ENCODE measurements around the gene ZNF273. TPM values are rescaled to one million over a fixed set of nuclear protein-coding genes. Genes with fewer than 3 reads are reported as not detected.

The ZNF273 gene
- polyA plus RNA-seq (2013, experiment 1 of 2): 13.8 TPM
- polyA plus RNA-seq (2013, experiment 2 of 2): 14.3 TPM

- H3K4me1 ChIP-seq (ENCODE audit: control insufficient read depth in 2 of 2, insufficient read depth in 1 of 2, low read depth in 1 of 2, low read length in 2 of 2): peaks cover 0 to 3% of the 10 kb centered on the region in 2 donors
- no peak within 1 kb of the TSS for H2AK5ac ChIP-seq (ENCODE audit: low read depth, low read length)
- peaks cover 0 to 27% of the 10 kb centered on the region in 2 donors for H3K9me3 ChIP-seq (replicated peaks in 1 of 2; ENCODE audit: control insufficient read depth in 2 of 2, insufficient read depth in 1 of 2, low read depth in 1 of 2, low read length in 2 of 2)
- no peak within 1 kb of the TSS for H3K14ac ChIP-seq (ENCODE audit: low read length)
- no peak within 1 kb of the TSS for H2BK12ac ChIP-seq (ENCODE audit: low read length)
- WGBS, 2 donors (ENCODE audit: extremely low coverage in 2 of 2, insufficient read length in 2 of 2, insufficient replicate concordance in 1 of 2): no CpG with 5 or more reads among the region's 34 CpGs
- H3K23ac ChIP-seq (ENCODE audit: low read depth, low read length, poor library complexity): no peak within 1 kb of the TSS
- peak within 1 kb of the TSS; percentile 86 to 88 for H3K4me3 ChIP-seq (ENCODE audit: low read length in 2 of 2)
- H3K4me2 ChIP-seq (ENCODE audit: insufficient read depth, low read length, poor library complexity, severe bottlenecking): peak within 1 kb of the TSS; percentile 49
- H3K79me1 ChIP-seq (ENCODE audit: low read depth, low read length): no peaks in the 10 kb centered on the region
- peak within 1 kb of the TSS; percentile 72 for H3K18ac ChIP-seq (ENCODE audit: low read length)
- peak within 1 kb of the TSS; percentile 75 for H3K9ac ChIP-seq (ENCODE audit: low read depth, low read length, poor library complexity)
- peaks cover 0 to 30% of the 10 kb centered on the region in 2 donors for H3K36me3 ChIP-seq (replicated peaks in 1 of 2; ENCODE audit: control insufficient read depth in 2 of 2, insufficient read depth in 2 of 2, low read length in 2 of 2)
- no peak within 1 kb of the TSS for H2BK15ac ChIP-seq (ENCODE audit: low read length)
- H2AFZ ChIP-seq (ENCODE audit: low read length): peak within 1 kb of the TSS; percentile 93
- no peak within 1 kb of the TSS for H2BK5ac ChIP-seq (ENCODE audit: low read length)
- H3K4ac ChIP-seq (ENCODE audit: low read length): no peak within 1 kb of the TSS
- no peak within 1 kb of the TSS for H2BK120ac ChIP-seq (ENCODE audit: low read depth, low read length)
- no peak within 1 kb of the TSS for H4K91ac ChIP-seq (ENCODE audit: low read depth, low read length, poor library complexity)
- H4K8ac ChIP-seq (ENCODE audit: low read depth, low read length): no peak within 1 kb of the TSS
- H3K27ac ChIP-seq (replicated peaks; ENCODE audit: low read length): peak within 1 kb of the TSS; percentile 67
- DNase-seq (ENCODE audit: low spot score): peak; percentile 81
- H3K27me3 ChIP-seq (ENCODE audit: control insufficient read depth in 3 of 3, insufficient read depth in 3 of 3, low read depth in 1 of 3, low read length in 3 of 3): no peaks in the 10 kb centered on the region
Measured at GRCh38 chr7:64902806-64903721, at the start of gene ZNF273. ZNF273 (plus strand) TSS chr7:64903273; CDS start chr7:64903318, 45 bp downstream.

GRCh38 chr7:64853679-64854078 is 49.4 kb upstream of the ZNF273 start:
- Histone ChIP-seq H2AK5ac (ENCODE audit: low read depth, low read length) (no peak overlapping the region), H2BK15ac (ENCODE audit: low read length) (no peak overlapping the region), H4K91ac (ENCODE audit: low read depth, low read length, poor library complexity) (no peak overlapping the region), H3K18ac (ENCODE audit: low read length) (no peak overlapping the region), H4K8ac (ENCODE audit: low read depth, low read length) (no peak overlapping the region), H3K14ac (ENCODE audit: low read length) (no peak overlapping the region), H3K36me3 (replicated peaks in 1 of 2; ENCODE audit: control insufficient read depth in 2 of 2, insufficient read depth in 2 of 2, low read length in 2 of 2) (no peaks in the 10 kb centered on the region), H2BK120ac (ENCODE audit: low read depth, low read length) (no peak overlapping the region), H3K4me3 (ENCODE audit: low read length in 2 of 2) (no peak overlapping the region), H2BK5ac (ENCODE audit: low read length) (no peak overlapping the region), H3K4me1 (ENCODE audit: control insufficient read depth in 2 of 2, insufficient read depth in 1 of 2, low read depth in 1 of 2, low read length in 2 of 2) (no peaks in the 10 kb centered on the region), H3K4ac (ENCODE audit: low read length) (no peak overlapping the region), H3K27ac (replicated peaks; ENCODE audit: low read length) (no peak overlapping the region), H3K23ac (ENCODE audit: low read depth, low read length, poor library complexity) (no peak overlapping the region), H3K79me1 (ENCODE audit: low read depth, low read length) (no peaks in the 10 kb centered on the region), H3K9me3 (replicated peaks in 1 of 2; ENCODE audit: control insufficient read depth in 2 of 2, insufficient read depth in 1 of 2, low read depth in 1 of 2, low read length in 2 of 2) (no peaks in the 10 kb centered on the region), H2BK12ac (ENCODE audit: low read length) (no peak overlapping the region), H3K27me3 (ENCODE audit: control insufficient read depth in 3 of 3, insufficient read depth in 3 of 3, low read depth in 1 of 3, low read length in 3 of 3) (no peaks in the 10 kb centered on the region), H2AFZ (ENCODE audit: low read length) (no peak overlapping the region), H3K4me2 (ENCODE audit: insufficient read depth, low read length, poor library complexity, severe bottlenecking) (no peak overlapping the region), H3K9ac (ENCODE audit: low read depth, low read length, poor library complexity) (no peak overlapping the region)
- no peak for DNase-seq (ENCODE audit: low spot score)
- WGBS, 2 donors (ENCODE audit: extremely low coverage in 2 of 2, insufficient read length in 2 of 2, insufficient replicate concordance in 1 of 2): no CpG with 5 or more reads among the region's 4 CpGs

DNA sequence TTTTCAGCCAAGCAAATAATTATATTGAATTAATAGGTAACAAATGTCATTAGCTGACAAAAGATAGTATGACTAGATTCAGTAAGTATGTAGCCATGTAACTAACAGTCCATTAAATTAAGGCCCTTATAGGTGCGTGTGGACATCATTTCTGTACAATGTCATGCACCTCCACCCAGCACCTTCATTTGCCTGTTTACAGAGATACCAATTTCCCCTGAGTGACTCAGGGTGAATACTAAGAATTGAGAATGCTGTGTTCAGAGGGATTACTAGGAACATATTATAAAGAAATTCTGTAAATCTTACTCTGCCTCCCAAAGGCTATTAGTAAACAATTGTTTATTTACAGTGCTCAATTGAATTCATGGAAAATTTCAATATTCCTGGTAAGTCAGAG is 48.1 kb upstream of the ZNF273 start:
- no peak overlapping the region for H4K8ac ChIP-seq (ENCODE audit: low read depth, low read length)
- no peaks in the 10 kb centered on the region for H3K4me1 ChIP-seq (ENCODE audit: control insufficient read depth in 2 of 2, insufficient read depth in 1 of 2, low read depth in 1 of 2, low read length in 2 of 2)
- DNase-seq (ENCODE audit: low spot score): no peak
- no CpG with 5 or more reads among the region's 1 CpG for WGBS, 2 donors (ENCODE audit: extremely low coverage in 2 of 2, insufficient read length in 2 of 2, insufficient replicate concordance in 1 of 2)
- no peak overlapping the region for H2BK120ac ChIP-seq (ENCODE audit: low read depth, low read length)
- H2BK5ac ChIP-seq (ENCODE audit: low read length): no peak overlapping the region
- no peak overlapping the region for H2AFZ ChIP-seq (ENCODE audit: low read length)
- no peaks in the 10 kb centered on the region for H3K36me3 ChIP-seq (replicated peaks in 1 of 2; ENCODE audit: control insufficient read depth in 2 of 2, insufficient read depth in 2 of 2, low read length in 2 of 2)
- H3K9me3 ChIP-seq (replicated peaks in 1 of 2; ENCODE audit: control insufficient read depth in 2 of 2, insufficient read depth in 1 of 2, low read depth in 1 of 2, low read length in 2 of 2): no peaks in the 10 kb centered on the region
- H3K18ac ChIP-seq (ENCODE audit: low read length): no peak overlapping the region
- H3K27me3 ChIP-seq (ENCODE audit: control insufficient read depth in 3 of 3, insufficient read depth in 3 of 3, low read depth in 1 of 3, low read length in 3 of 3): no peaks in the 10 kb centered on the region
- H3K79me1 ChIP-seq (ENCODE audit: low read depth, low read length): no peaks in the 10 kb centered on the region
- no peak overlapping the region for H3K4ac ChIP-seq (ENCODE audit: low read length)
- no peak overlapping the region for H4K91ac ChIP-seq (ENCODE audit: low read depth, low read length, poor library complexity)
- H3K4me2 ChIP-seq (ENCODE audit: insufficient read depth, low read length, poor library complexity, severe bottlenecking): no peak overlapping the region
- no peak overlapping the region for H3K9ac ChIP-seq (ENCODE audit: low read depth, low read length, poor library complexity)
- no peak overlapping the region for H3K27ac ChIP-seq (replicated peaks; ENCODE audit: low read length)
- H2BK12ac ChIP-seq (ENCODE audit: low read length): no peak overlapping the region
- no peak overlapping the region for H3K4me3 ChIP-seq (ENCODE audit: low read length in 2 of 2)
- no peak overlapping the region for H3K14ac ChIP-seq (ENCODE audit: low read length)
- no peak overlapping the region for H3K23ac ChIP-seq (ENCODE audit: low read depth, low read length, poor library complexity)
- H2BK15ac ChIP-seq (ENCODE audit: low read length): no peak overlapping the region
- H2AK5ac ChIP-seq (ENCODE audit: low read depth, low read length): no peak overlapping the region

- H2BK5ac ChIP-seq (ENCODE audit: low read length): no peak overlapping the region
- H3K36me3 ChIP-seq (replicated peaks in 1 of 2; ENCODE audit: control insufficient read depth in 2 of 2, insufficient read depth in 2 of 2, low read length in 2 of 2): no peaks in the 10 kb centered on the region
- no peak overlapping the region for H2BK12ac ChIP-seq (ENCODE audit: low read length)
- no peaks in the 10 kb centered on the region for H3K27me3 ChIP-seq (ENCODE audit: control insufficient read depth in 3 of 3, insufficient read depth in 3 of 3, low read depth in 1 of 3, low read length in 3 of 3)
- no peak overlapping the region for H3K4me2 ChIP-seq (ENCODE audit: insufficient read depth, low read length, poor library complexity, severe bottlenecking)
- H3K14ac ChIP-seq (ENCODE audit: low read length): no peak overlapping the region
- no peaks in the 10 kb centered on the region for H3K4me1 ChIP-seq (ENCODE audit: control insufficient read depth in 2 of 2, insufficient read depth in 1 of 2, low read depth in 1 of 2, low read length in 2 of 2)
- peaks cover 0 to 8% of the 10 kb centered on the region in 2 donors for H3K9me3 ChIP-seq (replicated peaks in 1 of 2; ENCODE audit: control insufficient read depth in 2 of 2, insufficient read depth in 1 of 2, low read depth in 1 of 2, low read length in 2 of 2)
- H2BK120ac ChIP-seq (ENCODE audit: low read depth, low read length): no peak overlapping the region
- H4K91ac ChIP-seq (ENCODE audit: low read depth, low read length, poor library complexity): no peak overlapping the region
- no peak overlapping the region for H2AFZ ChIP-seq (ENCODE audit: low read length)
- no CpG with 5 or more reads among the region's 9 CpGs for WGBS, 2 donors (ENCODE audit: extremely low coverage in 2 of 2, insufficient read length in 2 of 2, insufficient replicate concordance in 1 of 2)
- H3K18ac ChIP-seq (ENCODE audit: low read length): no peak overlapping the region
- H3K4me3 ChIP-seq (ENCODE audit: low read length in 2 of 2): no peak overlapping the region
- H3K4ac ChIP-seq (ENCODE audit: low read length): no peak overlapping the region
- H3K9ac ChIP-seq (ENCODE audit: low read depth, low read length, poor library complexity): no peak overlapping the region
- H4K8ac ChIP-seq (ENCODE audit: low read depth, low read length): no peak overlapping the region
- no peak overlapping the region for H2BK15ac ChIP-seq (ENCODE audit: low read length)
- no peak for DNase-seq (ENCODE audit: low spot score)
- H3K27ac ChIP-seq (replicated peaks; ENCODE audit: low read length): no peak overlapping the region
- no peaks in the 10 kb centered on the region for H3K79me1 ChIP-seq (ENCODE audit: low read depth, low read length)
- no peak overlapping the region for H3K23ac ChIP-seq (ENCODE audit: low read depth, low read length, poor library complexity)
- H2AK5ac ChIP-seq (ENCODE audit: low read depth, low read length): no peak overlapping the region
Measured at GRCh38 chr7:64863021-64863420, 40.1 kb upstream of the ZNF273 start.
